ENCODE measurements around the gene UBE2D2. TPM values are rescaled to one million over a fixed set of nuclear protein-coding genes. Genes with fewer than 3 reads are reported as not detected.

Gene UBE2D2
- total and polyA plus RNA-seq, 10 of the 15 experiments (the other 5 are each of a cell fraction or from before 2014, with no cell fraction given): 58.6 to 245 (median 128) TPM

DNA sequence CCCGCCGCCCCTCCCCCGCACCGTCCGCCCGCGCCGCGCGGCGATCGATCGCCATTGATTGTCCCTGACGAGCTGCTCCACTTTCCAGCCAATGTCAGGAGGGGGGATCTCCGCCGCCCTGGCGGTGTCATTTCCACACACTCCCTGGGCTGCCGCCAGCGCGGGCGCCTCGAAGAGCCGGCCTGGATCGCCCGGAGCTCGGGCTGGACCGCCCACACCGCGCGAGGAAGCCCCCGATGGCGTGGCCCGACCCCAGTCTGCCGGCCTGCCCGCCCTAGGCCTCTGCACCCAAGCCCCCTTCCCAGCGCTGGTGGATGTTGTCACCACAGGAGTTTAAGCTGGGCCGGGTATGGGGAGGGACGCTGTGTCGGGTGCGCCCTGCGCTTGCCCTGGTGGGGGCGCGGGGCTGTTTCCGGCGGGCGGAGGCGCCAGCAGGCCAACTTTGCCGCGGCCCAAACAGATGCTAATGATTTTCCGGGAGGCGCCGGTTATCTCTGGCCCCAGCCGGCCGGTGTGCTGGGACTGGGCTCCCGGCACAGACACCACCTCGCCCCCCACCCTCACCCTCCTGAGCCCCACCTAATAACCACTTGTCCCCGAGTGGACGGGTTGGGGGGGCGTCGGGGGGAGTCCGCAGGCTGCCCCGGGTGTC lies 76.4 kb downstream of the UBE2D2 start (continued):
- TF ChIP-seq, protein P1, sequence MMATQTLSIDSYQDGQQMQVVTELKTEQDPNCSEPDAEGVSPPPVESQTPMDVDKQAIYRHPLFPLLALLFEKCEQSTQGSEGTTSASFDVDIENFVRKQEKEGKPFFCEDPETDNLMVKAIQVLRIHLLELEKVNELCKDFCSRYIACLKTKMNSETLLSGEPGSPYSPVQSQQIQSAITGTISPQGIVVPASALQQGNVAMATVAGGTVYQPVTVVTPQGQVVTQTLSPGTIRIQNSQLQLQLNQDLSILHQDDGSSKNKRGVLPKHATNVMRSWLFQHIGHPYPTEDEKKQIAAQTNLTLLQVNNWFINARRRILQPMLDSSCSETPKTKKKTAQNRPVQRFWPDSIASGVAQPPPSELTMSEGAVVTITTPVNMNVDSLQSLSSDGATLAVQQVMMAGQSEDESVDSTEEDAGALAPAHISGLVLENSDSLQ (IDR thresholded peaks at IDR 0.05): peak; percentile 28
- 0 out of 2 replicates have a peak, but pooled peaks have one; percentile 10 for TF ChIP-seq CHD1 (IDR thresholded peaks at IDR 0.05; ENCODE audit: low read depth, low read length)
- TF ChIP-seq NFYB (IDR thresholded peaks at IDR 0.05; ENCODE audit: insufficient read depth, low read depth, low read length): peak; percentile 51; the same call in 1 of the 2 replicates
- TF ChIP-seq, protein P2, sequence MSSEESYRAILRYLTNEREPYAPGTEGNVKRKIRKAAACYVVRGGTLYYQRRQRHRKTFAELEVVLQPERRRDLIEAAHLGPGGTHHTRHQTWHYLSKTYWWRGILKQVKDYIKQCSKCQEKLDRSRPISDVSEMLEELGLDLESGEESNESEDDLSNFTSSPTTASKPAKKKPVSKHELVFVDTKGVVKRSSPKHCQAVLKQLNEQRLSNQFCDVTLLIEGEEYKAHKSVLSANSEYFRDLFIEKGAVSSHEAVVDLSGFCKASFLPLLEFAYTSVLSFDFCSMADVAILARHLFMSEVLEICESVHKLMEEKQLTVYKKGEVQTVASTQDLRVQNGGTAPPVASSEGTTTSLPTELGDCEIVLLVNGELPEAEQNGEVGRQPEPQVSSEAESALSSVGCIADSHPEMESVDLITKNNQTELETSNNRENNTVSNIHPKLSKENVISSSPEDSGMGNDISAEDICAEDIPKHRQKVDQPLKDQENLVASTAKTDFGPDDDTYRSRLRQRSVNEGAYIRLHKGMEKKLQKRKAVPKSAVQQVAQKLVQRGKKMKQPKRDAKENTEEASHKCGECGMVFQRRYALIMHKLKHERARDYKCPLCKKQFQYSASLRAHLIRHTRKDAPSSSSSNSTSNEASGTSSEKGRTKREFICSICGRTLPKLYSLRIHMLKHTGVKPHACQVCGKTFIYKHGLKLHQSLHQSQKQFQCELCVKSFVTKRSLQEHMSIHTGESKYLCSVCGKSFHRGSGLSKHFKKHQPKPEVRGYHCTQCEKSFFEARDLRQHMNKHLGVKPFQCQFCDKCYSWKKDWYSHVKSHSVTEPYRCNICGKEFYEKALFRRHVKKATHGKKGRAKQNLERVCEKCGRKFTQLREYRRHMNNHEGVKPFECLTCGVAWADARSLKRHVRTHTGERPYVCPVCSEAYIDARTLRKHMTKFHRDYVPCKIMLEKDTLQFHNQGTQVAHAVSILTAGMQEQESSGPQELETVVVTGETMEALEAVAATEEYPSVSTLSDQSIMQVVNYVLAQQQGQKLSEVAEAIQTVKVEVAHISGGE (CRISPR knock-in tag; IDR thresholded peaks at IDR 0.05): 0 out of 2 replicates have a peak, but pooled peaks have one; percentile 20
- no peak for TF ChIP-seq E2F4 (IDR thresholded peaks at IDR 0.05; ENCODE audit: low read depth, low read length)
- peak; percentile 70 for TF ChIP-seq DPF2 (IDR thresholded peaks at IDR 0.05)
- no peak for TF ChIP-seq EED (IDR thresholded peaks at IDR 0.05; ENCODE audit: low read depth)
- TF ChIP-seq, protein P3, sequence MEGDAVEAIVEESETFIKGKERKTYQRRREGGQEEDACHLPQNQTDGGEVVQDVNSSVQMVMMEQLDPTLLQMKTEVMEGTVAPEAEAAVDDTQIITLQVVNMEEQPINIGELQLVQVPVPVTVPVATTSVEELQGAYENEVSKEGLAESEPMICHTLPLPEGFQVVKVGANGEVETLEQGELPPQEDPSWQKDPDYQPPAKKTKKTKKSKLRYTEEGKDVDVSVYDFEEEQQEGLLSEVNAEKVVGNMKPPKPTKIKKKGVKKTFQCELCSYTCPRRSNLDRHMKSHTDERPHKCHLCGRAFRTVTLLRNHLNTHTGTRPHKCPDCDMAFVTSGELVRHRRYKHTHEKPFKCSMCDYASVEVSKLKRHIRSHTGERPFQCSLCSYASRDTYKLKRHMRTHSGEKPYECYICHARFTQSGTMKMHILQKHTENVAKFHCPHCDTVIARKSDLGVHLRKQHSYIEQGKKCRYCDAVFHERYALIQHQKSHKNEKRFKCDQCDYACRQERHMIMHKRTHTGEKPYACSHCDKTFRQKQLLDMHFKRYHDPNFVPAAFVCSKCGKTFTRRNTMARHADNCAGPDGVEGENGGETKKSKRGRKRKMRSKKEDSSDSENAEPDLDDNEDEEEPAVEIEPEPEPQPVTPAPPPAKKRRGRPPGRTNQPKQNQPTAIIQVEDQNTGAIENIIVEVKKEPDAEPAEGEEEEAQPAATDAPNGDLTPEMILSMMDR (IDR thresholded peaks at IDR 0.05 in 2 of 3, conservative IDR thresholded peaks at IDR 0.05 in 1 of 3; ENCODE audit: control insufficient read depth in 2 of 3, extremely low read depth in 1 of 3, insufficient read depth in 1 of 3, low read depth in 3 of 3, low read length in 3 of 3): peak; percentile 11 to 32 (median 13); a peak in 3 of 6 replicates
- TF ChIP-seq YY1 (IDR thresholded peaks at IDR 0.05; ENCODE audit: low read depth, low read length): peak; percentile 90
- peak in 1 of 2 experiments; percentile 79; a peak in 2 of 3 replicates for TF ChIP-seq EGR1 (IDR thresholded peaks at IDR 0.05; ENCODE audit: borderline replicate concordance in 1 of 2, low read depth in 2 of 2, low read length in 2 of 2)
- no peak for TF ChIP-seq NRF1 (conservative IDR thresholded peaks at IDR 0.05; ENCODE audit: low read depth, low read length)
- TF ChIP-seq NR2C2 (IDR thresholded peaks at IDR 0.05; ENCODE audit: borderline replicate concordance, control insufficient read depth, insufficient read length, low read depth): no peak
- TF ChIP-seq STAT1 (conservative IDR thresholded peaks at IDR 0.05): no peak; the same call in 1 of the 2 replicates
- 0 out of 2 replicates have a peak, but pooled peaks have one; percentile 35 for TF ChIP-seq TBL1XR1 (IDR thresholded peaks at IDR 0.05; ENCODE audit: low read depth, low read length)
- TF ChIP-seq MYB (IDR thresholded peaks at IDR 0.05; ENCODE audit: borderline replicate concordance, low read depth, low read length): no peak
- peak; percentile 55; the same call in 1 of the 2 replicates for TF ChIP-seq LARP7 (IDR thresholded peaks at IDR 0.05)
- TF ChIP-seq SUZ12 (IDR thresholded peaks at IDR 0.05; ENCODE audit: unreplicated experiment): no peak
- peak; percentile 89; the same call in 1 of the 2 replicates for TF ChIP-seq RB1 (IDR thresholded peaks at IDR 0.05; ENCODE audit: borderline replicate concordance)
- peak; percentile 98 for TF ChIP-seq GATAD2B (conservative IDR thresholded peaks at IDR 0.05; ENCODE audit: low read depth)
